22Rv1 (cell line): Measurements from ENCODE around the gene RET.
"Not testable (repeated sequence)": the region's sequence is repeated elsewhere in the genome, so short reads cannot be mapped to it uniquely, and the experiment has no call there.

Experiments
- H3K27ac ChIP-seq: fragments of 450-650 bp; 2 replicates; pipeline ENCODE4 v1.5.1; 2017
- CTCF ChIP-seq: fragments of 450-650 bp; IDR thresholded peaks from 2 replicates; pipeline ENCODE4 v1.5.1; 2017; ENCODE audit warnings: mild to moderate bottlenecking
- ZFX ChIP-seq: fragments of 450-650 bp; IDR thresholded peaks from 2 replicates; pipeline ENCODE4 v1.6.1; 2017; ENCODE audit warnings: antibody characterized with exemption, borderline replicate concordance

Gene RET

DNA sequence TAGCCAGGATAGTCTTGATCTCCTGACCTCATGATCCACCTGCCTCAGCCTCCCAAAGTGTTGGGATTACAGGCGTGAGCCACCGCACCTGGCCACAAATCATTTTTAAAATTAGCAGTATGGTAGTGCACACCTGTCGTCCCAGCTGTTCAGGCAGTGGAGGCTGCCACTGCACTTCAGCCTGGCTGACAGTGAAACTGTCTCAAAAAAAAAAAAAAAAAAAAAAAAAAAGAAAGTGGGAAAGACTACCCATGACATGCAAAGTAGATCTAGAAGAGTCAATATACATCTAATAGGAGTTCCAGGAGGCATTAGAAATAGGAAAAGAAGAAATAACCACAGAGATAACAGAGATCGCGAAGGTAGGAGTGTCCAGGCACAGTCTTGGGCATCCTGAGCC is 64.6 kb downstream of the RET start:
- no peak overlapping the region for H3K27ac ChIP-seq
- TF ChIP-seq CTCF = no peak
- TF ChIP-seq ZFX = no peak

GRCh38 chr10:43145311-43145710 is 68.4 kb downstream of the RET start:
- TF ChIP-seq CTCF = no peak
- TF ChIP-seq ZFX = no peak
- H3K27ac ChIP-seq = no peak overlapping the region

DNA sequence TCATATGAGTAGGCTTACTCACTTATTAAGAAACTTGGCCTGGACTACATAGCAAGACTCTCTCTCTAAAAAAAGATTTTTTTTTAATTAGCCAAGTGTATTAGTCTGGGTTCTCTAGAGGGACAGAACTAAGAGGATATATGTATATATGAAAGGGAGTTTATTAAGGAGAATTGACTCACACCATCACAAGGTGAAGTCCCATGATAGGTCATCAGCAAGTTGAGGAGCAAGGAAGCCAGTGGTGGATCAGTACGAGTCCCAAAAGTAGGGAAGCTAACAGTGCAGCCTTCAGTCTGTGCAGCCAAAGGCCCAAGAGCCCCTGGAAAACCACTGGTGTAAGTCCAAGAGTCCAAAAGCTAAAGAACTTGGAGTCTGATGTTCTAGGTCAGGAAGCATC is 69.1 kb downstream of the RET start:
- not testable (repeated sequence) for H3K27ac ChIP-seq

DNA sequence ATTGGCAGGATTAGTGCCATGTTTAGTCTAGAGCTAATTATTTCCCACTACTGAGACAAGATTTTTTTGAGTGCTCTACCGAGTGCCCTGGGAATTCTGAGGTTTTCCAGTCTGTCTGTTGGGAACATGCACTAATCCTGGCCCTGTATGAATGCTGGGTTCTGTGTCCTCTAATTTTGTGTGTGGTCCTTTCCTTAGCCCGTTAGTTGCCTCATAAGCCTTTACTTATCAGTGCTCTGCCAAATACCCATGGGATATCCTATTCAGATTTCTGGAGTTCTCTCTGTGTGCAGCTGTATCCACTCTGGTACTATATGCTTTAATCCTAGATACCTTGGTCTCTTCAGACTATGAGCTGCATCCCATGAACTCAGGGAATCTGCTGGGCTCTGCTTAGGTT is 74.5 kb downstream of the RET start:
- TF ChIP-seq ZFX (no peak), CTCF (no peak)
- H3K27ac ChIP-seq = no peak overlapping the region

- TF ChIP-seq CTCF (no peak), ZFX (no peak)
- no peak overlapping the region for H3K27ac ChIP-seq
Measured at GRCh38 chr10:43153901-43154300, 77.0 kb downstream of the RET start.

DNA sequence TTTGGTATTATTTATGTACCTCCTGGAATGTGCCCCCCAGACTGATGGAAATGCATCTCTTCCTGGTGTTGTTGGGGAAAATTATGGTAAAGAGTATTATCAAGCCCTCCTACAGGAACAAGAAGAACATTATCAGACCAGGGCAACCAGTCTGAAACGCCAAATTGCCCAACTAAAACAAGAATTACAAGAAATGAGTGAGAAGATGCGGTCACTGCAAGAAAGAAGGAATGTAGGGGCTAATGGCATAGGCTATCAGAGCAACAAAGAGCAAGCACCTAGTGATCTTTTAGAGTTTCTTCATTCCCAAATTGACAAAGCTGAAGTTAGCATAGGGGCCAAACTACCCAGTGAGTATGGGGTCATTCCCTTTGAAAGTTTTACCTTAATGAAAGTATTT is 78.4 kb downstream of the RET start:
- no peak overlapping the region for H3K27ac ChIP-seq
- TF ChIP-seq ZFX (no peak), CTCF (no peak)

GRCh38 chr10:43155741-43156140 is 78.9 kb downstream of the RET start:
- no peak overlapping the region for H3K27ac ChIP-seq
- TF ChIP-seq CTCF (no peak), ZFX (no peak)

GRCh38 chr10:43156590-43157341 is 79.9 kb downstream of the RET start:
- TF ChIP-seq CTCF (no peak), ZFX (no peak)
- H3K27ac ChIP-seq = no peak overlapping the region
